Thyroid gland (tissue), 4 donors: ENCODE data around the gene PAK5.

Experiments
- POLR2A ChIP-seq, 2 donors: fragments of 450-650 bp; IDR thresholded peaks; one replicate each; pipeline ENCODE4 v1.6.1; 2017; ENCODE audit warnings: antibody characterized with exemption in 2 of 2, mild to moderate bottlenecking in 2 of 2, moderate library complexity in 1 of 2
- TF ChIP-seq, protein P1 (sequence below), 6 experiments: fragments of 200-600 bp in 3 of 6; fragments of 450-650 bp in 3 of 6; sonication (generic) in 3 of 6; IDR thresholded peaks; one replicate each; pipeline ENCODE4 v1.5.1; 2016 to 2019; ENCODE audit warnings: antibody characterized with exemption in 6 of 6, mild to moderate bottlenecking in 2 of 6, inconsistent platforms in 1 of 6, moderate library complexity in 1 of 6

DNA sequence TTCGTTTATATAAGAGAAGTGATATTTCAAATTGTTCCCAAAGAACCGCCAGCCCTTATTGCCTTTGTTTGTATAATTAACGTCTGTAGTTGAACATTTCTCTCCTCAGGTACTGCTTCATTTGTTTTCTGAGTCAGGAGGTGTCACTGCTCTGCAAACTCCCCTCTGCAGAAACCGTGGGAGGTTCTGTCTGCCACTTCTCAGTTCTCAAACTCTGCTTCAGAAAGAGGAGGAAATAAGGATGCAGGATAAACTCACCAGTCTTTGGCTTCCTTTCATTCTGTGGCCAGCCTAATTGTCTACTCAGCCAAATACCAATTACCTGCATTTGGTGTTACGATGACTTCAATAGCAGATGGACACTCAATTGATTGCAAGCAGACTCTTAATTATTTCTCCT lies 149.8 kb downstream of the PAK5 start:
- TF ChIP-seq POLR2A (IDR thresholded peaks at IDR 0.05), result no peak
- TF ChIP-seq, protein P1, sequence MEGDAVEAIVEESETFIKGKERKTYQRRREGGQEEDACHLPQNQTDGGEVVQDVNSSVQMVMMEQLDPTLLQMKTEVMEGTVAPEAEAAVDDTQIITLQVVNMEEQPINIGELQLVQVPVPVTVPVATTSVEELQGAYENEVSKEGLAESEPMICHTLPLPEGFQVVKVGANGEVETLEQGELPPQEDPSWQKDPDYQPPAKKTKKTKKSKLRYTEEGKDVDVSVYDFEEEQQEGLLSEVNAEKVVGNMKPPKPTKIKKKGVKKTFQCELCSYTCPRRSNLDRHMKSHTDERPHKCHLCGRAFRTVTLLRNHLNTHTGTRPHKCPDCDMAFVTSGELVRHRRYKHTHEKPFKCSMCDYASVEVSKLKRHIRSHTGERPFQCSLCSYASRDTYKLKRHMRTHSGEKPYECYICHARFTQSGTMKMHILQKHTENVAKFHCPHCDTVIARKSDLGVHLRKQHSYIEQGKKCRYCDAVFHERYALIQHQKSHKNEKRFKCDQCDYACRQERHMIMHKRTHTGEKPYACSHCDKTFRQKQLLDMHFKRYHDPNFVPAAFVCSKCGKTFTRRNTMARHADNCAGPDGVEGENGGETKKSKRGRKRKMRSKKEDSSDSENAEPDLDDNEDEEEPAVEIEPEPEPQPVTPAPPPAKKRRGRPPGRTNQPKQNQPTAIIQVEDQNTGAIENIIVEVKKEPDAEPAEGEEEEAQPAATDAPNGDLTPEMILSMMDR (IDR thresholded peaks at IDR 0.05), result no peak
